Measurements from ENCODE around the gene CSRP3.

Gene CSRP3

DNA sequence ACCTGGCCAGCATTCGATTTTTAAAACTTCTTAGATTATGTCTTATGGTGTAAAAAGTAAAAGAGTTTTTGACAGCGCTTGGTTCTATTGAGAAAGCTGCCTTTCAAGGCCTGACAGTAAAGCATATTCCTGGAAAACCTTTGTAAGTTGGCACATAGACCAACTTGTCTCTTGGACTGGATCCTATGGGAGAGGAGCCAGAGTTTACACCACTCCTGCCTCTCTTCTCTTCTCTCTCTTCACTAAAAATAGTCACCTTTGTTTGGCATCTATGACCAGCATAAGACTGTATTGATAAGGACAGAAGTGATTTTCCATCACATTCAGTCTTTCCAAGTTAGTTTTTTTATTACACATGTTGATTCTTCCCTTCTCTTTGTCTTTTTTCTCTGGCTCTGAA is 33.7 kb downstream of the CSRP3 start:
- no peak overlapping the region for H3K4me3 ChIP-seq (ENCODE audit: severe bottlenecking)
- no peak for TF ChIP-seq CTCF (IDR thresholded peaks at IDR 0.05; ENCODE audit: poor library complexity, severe bottlenecking)
- ATAC-seq (ENCODE audit: low read depth), result no peak
- H3K27ac ChIP-seq (ENCODE audit: poor library complexity, severe bottlenecking), result no peak overlapping the region
- no peaks in the 10 kb centered on the region for H3K27me3 ChIP-seq (ENCODE audit: insufficient read depth, poor library complexity, severe bottlenecking)
- H3K4me1 ChIP-seq (ENCODE audit: insufficient read depth, poor library complexity, severe bottlenecking), result no peaks in the 10 kb centered on the region
- peaks cover 99% of the 10 kb centered on the region for H3K36me3 ChIP-seq (ENCODE audit: low read depth)
- DNase-seq (ENCODE audit: low spot score), result no peak
- no peaks in the 10 kb centered on the region for H3K9me3 ChIP-seq (ENCODE audit: severe bottlenecking)

GRCh38 chr11:19164881-19165280 is 36.9 kb downstream of the CSRP3 start:
- peaks cover 88% of the 10 kb centered on the region for H3K36me3 ChIP-seq (ENCODE audit: low read depth)
- H3K27me3 ChIP-seq (ENCODE audit: insufficient read depth, poor library complexity, severe bottlenecking), result no peaks in the 10 kb centered on the region
- DNase-seq (ENCODE audit: low spot score) (no peak), ATAC-seq (ENCODE audit: low read depth) (no peak)
- H3K4me3 ChIP-seq (ENCODE audit: severe bottlenecking), result no peak overlapping the region
- no peak overlapping the region for H3K27ac ChIP-seq (ENCODE audit: poor library complexity, severe bottlenecking)
- H3K4me1 ChIP-seq (ENCODE audit: insufficient read depth, poor library complexity, severe bottlenecking), result no peaks in the 10 kb centered on the region
- no peak for TF ChIP-seq CTCF (IDR thresholded peaks at IDR 0.05; ENCODE audit: poor library complexity, severe bottlenecking)
- H3K9me3 ChIP-seq (ENCODE audit: severe bottlenecking), result no peaks in the 10 kb centered on the region

DNA sequence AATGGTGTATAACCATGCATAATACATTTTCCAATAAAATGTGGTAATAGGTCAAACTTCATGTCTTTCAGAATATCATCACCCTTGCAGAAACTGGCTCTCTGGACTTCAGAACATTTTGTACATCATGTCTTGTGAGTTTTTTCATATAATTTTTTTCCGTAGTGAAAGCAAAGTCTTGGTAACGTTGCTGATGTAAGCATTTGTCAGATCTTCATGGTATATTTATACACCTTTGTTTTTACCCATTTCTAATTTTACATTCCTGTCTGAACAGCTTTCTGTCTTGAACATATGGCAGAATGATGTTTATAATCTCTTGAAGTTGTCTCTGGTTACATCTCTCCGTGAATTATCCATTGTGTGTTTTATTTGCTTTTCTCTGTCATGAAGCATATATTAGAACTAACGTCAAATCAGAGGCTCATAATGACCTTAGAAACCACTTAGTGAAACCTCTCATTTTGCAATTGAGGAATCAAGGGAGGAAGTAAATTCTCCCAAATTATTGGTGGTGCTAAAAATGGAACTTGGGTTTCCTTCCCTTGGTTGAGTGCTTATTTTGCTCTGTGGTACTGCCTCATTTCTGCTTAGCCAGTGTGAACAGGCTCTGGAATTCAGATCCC is 37.4 kb downstream of the CSRP3 start:
- H3K4me3 ChIP-seq (ENCODE audit: severe bottlenecking), result no peak overlapping the region
- H3K36me3 ChIP-seq (ENCODE audit: low read depth), result peaks cover 88% of the 10 kb centered on the region
- no peaks in the 10 kb centered on the region for H3K27me3 ChIP-seq (ENCODE audit: insufficient read depth, poor library complexity, severe bottlenecking)
- no peaks in the 10 kb centered on the region for H3K9me3 ChIP-seq (ENCODE audit: severe bottlenecking)
- no peaks in the 10 kb centered on the region for H3K4me1 ChIP-seq (ENCODE audit: insufficient read depth, poor library complexity, severe bottlenecking)
- no peak for TF ChIP-seq CTCF (IDR thresholded peaks at IDR 0.05; ENCODE audit: poor library complexity, severe bottlenecking)
- ATAC-seq (ENCODE audit: low read depth) (no peak), DNase-seq (ENCODE audit: low spot score) (no peak)
- no peak overlapping the region for H3K27ac ChIP-seq (ENCODE audit: poor library complexity, severe bottlenecking)

- Histone ChIP-seq H3K36me3 (ENCODE audit: low read depth) (peaks cover 88% of the 10 kb centered on the region), H3K27me3 (ENCODE audit: insufficient read depth, poor library complexity, severe bottlenecking) (no peaks in the 10 kb centered on the region)
Observed at GRCh38 chr11:19163617-19164016, 38.2 kb downstream of the CSRP3 start.

More at GRCh38 chr11:19163617-19164016, 38.2 kb downstream of the CSRP3 start:
- no peak for ATAC-seq (ENCODE audit: low read depth)
- no peak overlapping the region for H3K4me3 ChIP-seq (ENCODE audit: severe bottlenecking)
- H3K4me1 ChIP-seq (ENCODE audit: insufficient read depth, poor library complexity, severe bottlenecking), result no peaks in the 10 kb centered on the region
- DNase-seq (ENCODE audit: low spot score), result no peak
- TF ChIP-seq CTCF (IDR thresholded peaks at IDR 0.05; ENCODE audit: poor library complexity, severe bottlenecking), result no peak
- no peaks in the 10 kb centered on the region for H3K9me3 ChIP-seq (ENCODE audit: severe bottlenecking)
- H3K27ac ChIP-seq (ENCODE audit: poor library complexity, severe bottlenecking), result no peak overlapping the region
